ENCODE data around the gene ZNF827. TPM values are rescaled to one million over a fixed set of nuclear protein-coding genes. Genes with fewer than 3 reads are reported as not detected.

Gene ZNF827
- total and polyA plus RNA-seq, 9 of the 15 experiments (the other 6 are each of a cell fraction or from before 2014, with no cell fraction given) = 0.07 to 0.40 TPM; not detected in 7

DNA sequence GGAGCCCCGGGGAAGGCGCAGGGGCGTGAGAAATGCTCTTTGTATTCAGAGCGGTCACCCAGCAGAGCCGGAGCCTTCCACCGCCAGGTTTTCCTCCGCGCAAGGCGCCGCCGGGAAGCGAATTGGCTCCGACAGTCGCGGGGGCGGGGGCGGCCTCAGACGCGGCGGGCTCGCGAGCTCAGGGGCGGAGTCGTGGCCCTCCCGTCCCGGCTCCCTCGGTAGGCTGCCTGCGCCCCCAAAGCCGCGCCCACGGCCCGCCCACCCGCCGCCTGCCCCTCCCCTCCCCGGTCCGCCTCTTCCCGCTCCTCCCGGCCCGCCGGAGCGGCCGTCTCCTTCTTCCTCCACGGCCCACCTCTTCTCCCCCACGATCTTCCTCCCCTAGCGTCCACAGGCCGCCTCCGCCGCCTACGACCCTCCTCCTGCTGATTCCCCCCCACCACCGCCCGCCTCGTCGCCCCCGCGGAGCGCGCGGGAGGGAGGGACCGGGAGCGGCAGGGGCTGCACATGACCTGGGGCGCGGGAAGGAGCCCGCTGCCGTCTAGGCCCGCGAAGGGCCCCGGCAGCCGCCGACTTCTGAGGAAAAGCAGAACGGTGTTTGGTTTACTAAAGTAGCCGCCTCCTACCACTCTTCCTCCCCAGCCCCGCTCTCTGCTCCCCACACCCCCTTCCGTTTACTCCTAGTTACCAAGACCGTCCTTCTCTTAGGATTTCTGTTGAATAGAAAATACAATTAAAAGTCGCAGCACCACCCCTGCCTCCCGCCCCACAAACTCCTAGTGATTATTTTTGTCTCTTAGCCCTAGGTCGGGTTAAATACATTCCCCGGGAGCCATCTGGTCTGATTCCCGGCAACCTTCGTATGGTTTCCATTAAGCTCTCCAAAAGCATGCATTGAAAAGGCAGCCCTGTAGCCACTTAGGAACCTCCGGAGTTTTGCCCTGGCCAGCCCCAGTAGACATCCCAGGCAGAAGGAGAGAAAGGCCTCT is 205.4 kb downstream of the ZNF827 start (continued):
- no peak for TF ChIP-seq POU5F1 (IDR thresholded peaks at IDR 0.05; ENCODE audit: borderline replicate concordance, low read depth, low read length, partially characterized antibody)
- TF ChIP-seq CCNT2 (IDR thresholded peaks at IDR 0.05; ENCODE audit: borderline replicate concordance, extremely low read depth, insufficient read length, low read depth, low read length) = peak; percentile 44
- TF ChIP-seq, protein P1, sequence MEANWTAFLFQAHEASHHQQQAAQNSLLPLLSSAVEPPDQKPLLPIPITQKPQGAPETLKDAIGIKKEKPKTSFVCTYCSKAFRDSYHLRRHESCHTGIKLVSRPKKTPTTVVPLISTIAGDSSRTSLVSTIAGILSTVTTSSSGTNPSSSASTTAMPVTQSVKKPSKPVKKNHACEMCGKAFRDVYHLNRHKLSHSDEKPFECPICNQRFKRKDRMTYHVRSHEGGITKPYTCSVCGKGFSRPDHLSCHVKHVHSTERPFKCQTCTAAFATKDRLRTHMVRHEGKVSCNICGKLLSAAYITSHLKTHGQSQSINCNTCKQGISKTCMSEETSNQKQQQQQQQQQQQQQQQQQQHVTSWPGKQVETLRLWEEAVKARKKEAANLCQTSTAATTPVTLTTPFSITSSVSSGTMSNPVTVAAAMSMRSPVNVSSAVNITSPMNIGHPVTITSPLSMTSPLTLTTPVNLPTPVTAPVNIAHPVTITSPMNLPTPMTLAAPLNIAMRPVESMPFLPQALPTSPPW (CRISPR knock-in tag; IDR thresholded peaks at IDR 0.05) = peak; percentile 71
- peak; percentile 62 for TF ChIP-seq POLR2G (IDR thresholded peaks at IDR 0.05; ENCODE audit: low read depth, low read length)
- no peak for TF ChIP-seq ZSCAN32 (CRISPR knock-in tag; IDR thresholded peaks at IDR 0.05)
- TF ChIP-seq, protein P2, sequence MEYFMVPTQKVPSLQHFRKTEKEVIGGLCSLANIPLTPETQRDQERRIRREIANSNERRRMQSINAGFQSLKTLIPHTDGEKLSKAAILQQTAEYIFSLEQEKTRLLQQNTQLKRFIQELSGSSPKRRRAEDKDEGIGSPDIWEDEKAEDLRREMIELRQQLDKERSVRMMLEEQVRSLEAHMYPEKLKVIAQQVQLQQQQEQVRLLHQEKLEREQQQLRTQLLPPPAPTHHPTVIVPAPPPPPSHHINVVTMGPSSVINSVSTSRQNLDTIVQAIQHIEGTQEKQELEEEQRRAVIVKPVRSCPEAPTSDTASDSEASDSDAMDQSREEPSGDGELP (CRISPR knock-in tag; IDR thresholded peaks at IDR 0.05; ENCODE audit: borderline replicate concordance) = peak; percentile 26; the same call in 1 of the 2 replicates
- TF ChIP-seq ZNF695 (CRISPR knock-in tag; IDR thresholded peaks at IDR 0.05) = no peak
- peak; percentile 95 for TF ChIP-seq L3MBTL2 (IDR thresholded peaks at IDR 0.05)
- TF ChIP-seq RFX5 (IDR thresholded peaks at IDR 0.05; ENCODE audit: low read depth, low read length) = no peak
- no peak for TF ChIP-seq NR4A1 (CRISPR knock-in tag; IDR thresholded peaks at IDR 0.05)
- TF ChIP-seq NR4A1 (tag; IDR thresholded peaks at IDR 0.05) = no peak
- TF ChIP-seq, protein P3, sequence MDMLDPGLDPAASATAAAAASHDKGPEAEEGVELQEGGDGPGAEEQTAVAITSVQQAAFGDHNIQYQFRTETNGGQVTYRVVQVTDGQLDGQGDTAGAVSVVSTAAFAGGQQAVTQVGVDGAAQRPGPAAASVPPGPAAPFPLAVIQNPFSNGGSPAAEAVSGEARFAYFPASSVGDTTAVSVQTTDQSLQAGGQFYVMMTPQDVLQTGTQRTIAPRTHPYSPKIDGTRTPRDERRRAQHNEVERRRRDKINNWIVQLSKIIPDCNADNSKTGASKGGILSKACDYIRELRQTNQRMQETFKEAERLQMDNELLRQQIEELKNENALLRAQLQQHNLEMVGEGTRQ (CRISPR knock-in tag; IDR thresholded peaks at IDR 0.05) = peak; percentile 66
- TF ChIP-seq HDAC2 (IDR thresholded peaks at IDR 0.05) = no peak
- TF ChIP-seq ZMIZ1 (IDR thresholded peaks at IDR 0.05; ENCODE audit: low read depth in 2 of 2, low read length in 2 of 2) = no peak
- TF ChIP-seq, protein P4, sequence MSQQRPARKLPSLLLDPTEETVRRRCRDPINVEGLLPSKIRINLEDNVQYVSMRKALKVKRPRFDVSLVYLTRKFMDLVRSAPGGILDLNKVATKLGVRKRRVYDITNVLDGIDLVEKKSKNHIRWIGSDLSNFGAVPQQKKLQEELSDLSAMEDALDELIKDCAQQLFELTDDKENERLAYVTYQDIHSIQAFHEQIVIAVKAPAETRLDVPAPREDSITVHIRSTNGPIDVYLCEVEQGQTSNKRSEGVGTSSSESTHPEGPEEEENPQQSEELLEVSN (IDR thresholded peaks at IDR 0.05; ENCODE audit: borderline replicate concordance in 1 of 2, extremely low read depth in 1 of 2, insufficient read depth in 1 of 2, insufficient read length in 1 of 2, low read depth in 1 of 2, low read length in 1 of 2, poor library complexity in 1 of 2, severe bottlenecking in 1 of 2) = peak; percentile 89 to 99
- no peak for TF ChIP-seq FOXK2 (conservative IDR thresholded peaks at IDR 0.05 in 1 of 2, IDR thresholded peaks at IDR 0.05 in 1 of 2; ENCODE audit: low read depth in 2 of 2)

Data from K562 (cell line).